Erythroblast (primary cell): ENCODE measurements around the gene MYO5C.

ENCODE experiments used
- GATA1 ChIP-seq: IDR thresholded peaks from 2 replicates; pipeline ENCODE4 v1.6.1; 2011; ENCODE audit warnings: low read depth, mild to moderate bottlenecking, control low read depth, low read length, moderate library complexity
- POLR2A ChIP-seq: IDR thresholded peaks from 2 replicates; pipeline ENCODE4 v1.6.1; 2011; ENCODE audit warnings: mild to moderate bottlenecking, low read length

GRCh38 chr15:52287114-52287513 is 8.5 kb downstream of the MYO5C start:
- TF ChIP-seq POLR2A, result no peak
- TF ChIP-seq GATA1, result no peak
